Heart left ventricle (tissue), 16 donors: Measurements from ENCODE around the gene MS4A6A. TPM values are rescaled to one million over a fixed set of nuclear protein-coding genes. Genes with fewer than 3 reads are reported as not detected.

Experiments used
- ATAC-seq, 4 donors: fragments of 200-7000 bp; cut with Tn5 transposase; one replicate each; pipeline ENCODE4 v1.9.1; 2020 to 2022; ENCODE audit warnings: moderate library complexity in 4 of 4, mild to moderate bottlenecking in 3 of 4, moderate number of reproducible peaks in 1 of 4
- DNase-seq, 5 donors: peaks; one replicate each; pipeline ENCODE4 v3.0.0-alpha.2; 2020
- H3K27ac ChIP-seq, 12 donors: fragments of 200-600 bp; sonication (generic) in 4 of 12; one replicate each; pipeline versions ENCODE4 v1.5.0 to v1.8.0; 2016 to 2022; ENCODE audit warnings: mild to moderate bottlenecking in 2 of 12
- H3K27me3 ChIP-seq, 9 donors: fragments of 200-600 bp; sonication (generic) in 2 of 9; one replicate each; pipeline versions ENCODE4 v1.5.1 to v1.8.0; 2016 to 2022; ENCODE audit warnings: mild to moderate bottlenecking in 3 of 9
- H3K36me3 ChIP-seq, 9 donors: fragments of 200-600 bp; sonication (generic) in 2 of 9; one replicate each; pipeline versions ENCODE4 v1.5.0 to v1.8.0; 2018 to 2022; ENCODE audit warnings: mild to moderate bottlenecking in 2 of 9
- H3K4me1 ChIP-seq, 12 donors: fragments of 200-600 bp; sonication (generic) in 4 of 12; one replicate each; pipeline versions ENCODE4 v1.5.0 to v1.8.0; 2016 to 2022; ENCODE audit warnings: mild to moderate bottlenecking in 3 of 12
- H3K4me3 ChIP-seq, 12 donors: fragments of 200-600 bp; sonication (generic) in 4 of 12; one replicate each; pipeline versions ENCODE4 v1.5.0 to v1.8.0; 2017 to 2022; ENCODE audit warnings: mild to moderate bottlenecking in 9 of 12, moderate library complexity in 4 of 12
- H3K9me3 ChIP-seq, 12 donors: fragments of 200-600 bp; sonication (generic) in 4 of 12; one replicate each; pipeline versions ENCODE4 v1.5.0 to v1.8.0; 2016 to 2022; ENCODE audit warnings: mild to moderate bottlenecking in 1 of 12
- CTCF ChIP-seq, 12 donors: fragments of 200-600 bp; sonication (generic) in 4 of 12; IDR thresholded peaks; one replicate each; pipeline versions ENCODE4 v1.5.0 to v1.8.0; 2018 to 2022; ENCODE audit warnings: antibody characterized with exemption in 12 of 12, mild to moderate bottlenecking in 5 of 12
- POLR2A ChIP-seq, 2 donors: fragments of 450-650 bp; IDR thresholded peaks; one replicate each; pipeline ENCODE4 v1.6.1; 2017; ENCODE audit warnings: antibody characterized with exemption in 2 of 2, mild to moderate bottlenecking in 2 of 2, moderate library complexity in 2 of 2
- WGBS, 4 donors: extraction: QIAGEN DNeasy Blood & Tissue Kit in 2 of 4; methylation state at CpG; one replicate each; pipeline versions ENCODE4 v1.1.5 to v1.1.7; 2013 to 2018; 5-methylcytosine and 5-hydroxymethylcytosine counted together
- intact Hi-C, 10 donors: fragments of 100-400 bp; cut with DNase I; formaldehyde crosslinking; loops; one replicate each; pipeline versions ENCODE4 v1.11.1 to v1.14.2; 2022
- long read RNA-seq, 3 donors: library from polyadenylated mRNA; unstranded; transcript quantifications; one replicate each; pipeline ENCODE4 v2.0.0, GENCODE V29; 2020 to 2021
- polyA plus RNA-seq, 2 donors: library from polyadenylated mRNA; stranded (reverse); fragments of 200-250 nt; gene quantifications; one replicate each; pipeline ENCODE4 v1.2.3, GENCODE V29; 2013
- total RNA-seq, 9 donors: library from RNA; depleted of rRNA in 2 of 9; stranded (reverse); fragments of >200 nt in 2 of 9; fragmentation: NEBNext Ultra II Directional in 3 of 9; extraction: Animal tissue kit (Norgen Biotek cat#: 25700) in 3 of 9; gene quantifications; one replicate each; pipeline versions ENCODE4 v1.1.0 to v1.2.4, GENCODE V29; 2016 to 2023
- donor health status: ischemic (EF 13 %, LVEDD 7.1; RV severe dilation, severe dysfunction).
- donor health status: healthy with polysubstance abuse.
- donor health status: DM: no; HTN: yes; CAD: no.
- donor health status: DM: no; HTN: no; CAD: no.
- donor health status: ischemic (EF 25% LVEDD 6.9; RV normal size, moderate dysfunction).
- donor health status: ischemic (EF 25% LVEDD 5.7; RV mildly dilated, moderate dysfunction).
- donor health status: healthy.
- donor health status: DM: yes; HTN: yes; CAD: no.
- donor health status: ischemic (EF 35%, LVEDD 5.7; RV mildly dilated, moderate dysfunction).
- donor health status: nonischemic (EF 11% LVEDD 7.7; RV severe dilation, severe dysfunction).
- donor health status: DM: yes; HTN: yes; CAD: no.
- donor health status: PGD.
- donor health status: ischemic (EF 29% LVEDD 5.4; RV normal size, mild dysfunction).
- donor health status: nonischemic (EF 23%, LVEDD 6.1; RV moderate dilation, normal function).

Gene MS4A6A
- total RNA-seq (100 to 1,000 TPM in 2 of 9 donors, 10 to 100 TPM in 7; 12.4 to 279 (median 30.7) TPM), polyA plus RNA-seq (10 to 100 TPM; 11.7 to 23.0 TPM)
- long read RNA-seq, donor 1, transcript MS4A6A-208 (6 exons, 1,806 nt): major isoform, 7 of 23 reads
- long read RNA-seq, donor 1, partial matches to known transcripts: 9 of 23 reads
- long read RNA-seq, donor 1, other reads (novel, unspliced or antisense): 6 of 23 reads
- long read RNA-seq, donor 2, transcript MS4A6A-208 (6 exons, 1,806 nt): major isoform, 13 of 35 reads
- long read RNA-seq, donor 2, partial matches to known transcripts: 14 of 35 reads
- long read RNA-seq, donor 2, other reads (novel, unspliced or antisense): 7 of 35 reads
- long read RNA-seq, donor 3, transcript MS4A6A-208 (6 exons, 1,806 nt): major isoform, 7 of 17 reads
- long read RNA-seq, donor 3, partial matches to known transcripts: 6 of 17 reads
- long read RNA-seq, donor 3, other reads (novel, unspliced or antisense): 3 of 17 reads

- no peaks in the 10 kb centered on the region for H3K9me3 ChIP-seq
- H3K27ac ChIP-seq: peak within 1 kb of the TSS in 9 of 12 donors; percentile 15 to 91 (median 42)
- peaks cover 0 to 27% (median 0%) of the 10 kb centered on the region in 12 donors for H3K4me1 ChIP-seq
- ATAC-seq (peak; percentile 28 to 59 (median 53)), DNase-seq (no peak)
- TF ChIP-seq POLR2A (IDR thresholded peaks at IDR 0.05): no peak
- no peak for TF ChIP-seq CTCF (IDR thresholded peaks at IDR 0.05)
- 73 to 82% (median 78%) methylated on average over 9 to 10 of the region's 10 CpGs for whole genome bisulfite sequencing, 4 donors
- intact Hi-C loops: no loop called here
- peak within 1 kb of the TSS in 10 of 12 donors; percentile 7 to 56 (median 32) for H3K4me3 ChIP-seq
- peaks cover 0 to 13% (median 0%) of the 10 kb centered on the region in 9 donors for H3K36me3 ChIP-seq
- no peaks in the 10 kb centered on the region for H3K27me3 ChIP-seq
Measured at GRCh38 chr11:60182541-60183330, at the start of gene MS4A6A. Gene MS4A6A, minus strand, starts transcription at chr11:60183083. Its CDS starts 1,356 bp downstream, at chr11:60181727.

GRCh38 chr11:60230681-60231080 lies 47.8 kb upstream of the MS4A6A start:
- H3K4me3 ChIP-seq: no peak overlapping the region
- no peak for DNase-seq
- H3K27ac ChIP-seq: peak overlapping the region in 1 of 12 donors; percentile 33
- H3K27me3 ChIP-seq: no peaks in the 10 kb centered on the region
- TF ChIP-seq CTCF (IDR thresholded peaks at IDR 0.05) (no peak), POLR2A (IDR thresholded peaks at IDR 0.05) (no peak)
- ATAC-seq: no peak
- 52 to 69% (median 59%) methylated on average over 1 of the region's 1 CpG for WGBS, 4 donors
- intact Hi-C loops: no loop called here
- peaks cover 0 to 23% (median 0%) of the 10 kb centered on the region in 12 donors for H3K4me1 ChIP-seq
- peaks cover 0 to 6% (median 0%) of the 10 kb centered on the region in 12 donors for H3K9me3 ChIP-seq
- peaks cover 0 to 6% (median 0%) of the 10 kb centered on the region in 9 donors for H3K36me3 ChIP-seq

- 85 to 87% (median 85%) methylated on average over 4 of the region's 4 CpGs for WGBS, 4 donors
- Histone ChIP-seq H3K4me1 (no peaks in the 10 kb centered on the region), H3K9me3 (peaks cover 0 to 5% (median 0%) of the 10 kb centered on the region in 12 donors), H3K27ac (no peak overlapping the region), H3K4me3 (no peak overlapping the region), H3K36me3 (no peaks in the 10 kb centered on the region), H3K27me3 (no peaks in the 10 kb centered on the region)
- ATAC-seq: no peak
- no peak for DNase-seq
- TF ChIP-seq POLR2A (IDR thresholded peaks at IDR 0.05) (no peak), CTCF (IDR thresholded peaks at IDR 0.05) (no peak)
- intact Hi-C loops: no loop called here
Measured at GRCh38 chr11:60222141-60222540, 39.3 kb upstream of the MS4A6A start.

- no peaks in the 10 kb centered on the region for H3K36me3 ChIP-seq
- DNase-seq (no peak), ATAC-seq (no peak)
- TF ChIP-seq CTCF (IDR thresholded peaks at IDR 0.05): no peak
- no peak for TF ChIP-seq POLR2A (IDR thresholded peaks at IDR 0.05)
- 48 to 74% (median 69%) methylated on average over 3 of the region's 3 CpGs for WGBS, 4 donors
- no peak overlapping the region for H3K4me3 ChIP-seq
- H3K27me3 ChIP-seq: no peaks in the 10 kb centered on the region
- H3K9me3 ChIP-seq: peaks cover 0 to under 1% (median 0%) of the 10 kb centered on the region in 12 donors
- no peaks in the 10 kb centered on the region for H3K4me1 ChIP-seq
- intact Hi-C loops: no loop called here
- H3K27ac ChIP-seq: no peak overlapping the region
Measured at GRCh38 chr11:60221692-60222091, 38.8 kb upstream of the MS4A6A start.
